Loucy (cell line): Measurements from ENCODE around the gene CXCR1.

Experiments used
- EZH2phosphoT487 ChIP-seq: fragments of 200-600 bp; IDR thresholded peaks from 2 replicates; pipeline ENCODE4 v1.6.1; 2018; ENCODE audit warnings: antibody characterized with exemption, mild to moderate bottlenecking, moderate library complexity, borderline replicate concordance
- TF ChIP-seq, protein P1 (sequence below): fragments of 200-600 bp; sonication (generic); conservative IDR thresholded peaks from 2 replicates; pipeline ENCODE4 v1.5.1; 2014; ENCODE audit warnings: mild to moderate bottlenecking, antibody characterized with exemption, low read length

DNA sequence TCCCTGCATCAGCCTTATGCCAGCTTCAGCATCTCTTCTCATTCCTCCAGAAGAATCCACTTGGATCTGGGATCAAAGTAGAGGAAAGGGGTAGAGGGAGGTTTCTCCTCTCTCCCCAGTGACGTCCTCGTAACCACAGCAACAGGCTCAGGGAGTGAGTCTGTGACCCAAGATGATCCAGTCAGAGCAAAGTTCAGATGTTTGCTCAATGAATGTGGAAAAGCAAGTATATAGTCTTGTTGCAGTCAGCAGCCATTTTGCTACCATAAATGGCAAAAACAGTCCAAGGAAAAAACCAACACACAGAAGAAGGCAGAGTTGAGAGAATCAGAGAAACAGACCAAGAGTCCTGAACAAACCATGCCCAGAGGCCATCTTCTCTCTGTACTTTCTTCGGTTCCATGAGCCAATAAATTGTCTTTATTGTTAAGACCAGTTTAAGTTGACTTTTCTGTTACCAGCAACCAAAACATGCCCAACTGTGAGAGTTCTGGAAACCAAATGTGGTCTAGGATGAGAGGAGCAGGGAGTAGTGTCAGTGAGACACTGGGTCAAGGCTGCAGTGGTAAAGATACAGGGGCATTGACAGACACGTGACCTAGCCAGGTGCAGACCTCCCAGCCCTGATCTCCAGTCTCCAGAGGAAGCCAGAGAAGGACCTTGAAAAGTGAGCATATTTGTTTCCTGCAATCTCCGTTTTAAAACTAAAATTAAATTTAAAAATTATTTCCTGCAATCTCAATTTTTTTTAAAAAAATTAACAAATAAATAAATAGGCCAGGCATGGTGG is 3.2 kb upstream of the CXCR1 start:
- TF ChIP-seq, protein P1, sequence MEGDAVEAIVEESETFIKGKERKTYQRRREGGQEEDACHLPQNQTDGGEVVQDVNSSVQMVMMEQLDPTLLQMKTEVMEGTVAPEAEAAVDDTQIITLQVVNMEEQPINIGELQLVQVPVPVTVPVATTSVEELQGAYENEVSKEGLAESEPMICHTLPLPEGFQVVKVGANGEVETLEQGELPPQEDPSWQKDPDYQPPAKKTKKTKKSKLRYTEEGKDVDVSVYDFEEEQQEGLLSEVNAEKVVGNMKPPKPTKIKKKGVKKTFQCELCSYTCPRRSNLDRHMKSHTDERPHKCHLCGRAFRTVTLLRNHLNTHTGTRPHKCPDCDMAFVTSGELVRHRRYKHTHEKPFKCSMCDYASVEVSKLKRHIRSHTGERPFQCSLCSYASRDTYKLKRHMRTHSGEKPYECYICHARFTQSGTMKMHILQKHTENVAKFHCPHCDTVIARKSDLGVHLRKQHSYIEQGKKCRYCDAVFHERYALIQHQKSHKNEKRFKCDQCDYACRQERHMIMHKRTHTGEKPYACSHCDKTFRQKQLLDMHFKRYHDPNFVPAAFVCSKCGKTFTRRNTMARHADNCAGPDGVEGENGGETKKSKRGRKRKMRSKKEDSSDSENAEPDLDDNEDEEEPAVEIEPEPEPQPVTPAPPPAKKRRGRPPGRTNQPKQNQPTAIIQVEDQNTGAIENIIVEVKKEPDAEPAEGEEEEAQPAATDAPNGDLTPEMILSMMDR, result no peak
- no peak for TF ChIP-seq EZH2phosphoT487
